Neuronal stem cell (in vitro differentiated cells): ENCODE data around the gene COG7. TPM values are rescaled to one million over a fixed set of nuclear protein-coding genes. Genes with fewer than 3 reads are reported as not detected.

Experiments used
- DNase-seq: peaks from one replicate; pipeline ENCODE4 v3.0.0-alpha.2; 2013; ENCODE audit warnings: low spot score
- H2AFZ ChIP-seq: one replicate; pipeline ENCODE4 v1.6.1; 2013; ENCODE audit warnings: mild to moderate bottlenecking, low read length, inconsistent platforms
- H2AK5ac ChIP-seq: 2 replicates; pipeline ENCODE4 v1.6.1; 2013; ENCODE audit warnings: low read depth, mild to moderate bottlenecking, inconsistent platforms, low read length, moderate library complexity, mixed read lengths
- H2BK120ac ChIP-seq: 2 replicates; pipeline ENCODE4 v1.6.1; 2013; ENCODE audit warnings: low read depth, mild to moderate bottlenecking, inconsistent platforms, low read length, moderate library complexity, mixed read lengths
- H2BK12ac ChIP-seq: one replicate; pipeline ENCODE4 v1.6.1; 2013; ENCODE audit warnings: low read length, inconsistent platforms
- H2BK15ac ChIP-seq: 2 replicates; pipeline ENCODE4 v1.6.1; 2013; ENCODE audit warnings: mild to moderate bottlenecking, low read length, inconsistent platforms, mixed read lengths
- H2BK5ac ChIP-seq: one replicate; pipeline ENCODE4 v1.6.1; 2013; ENCODE audit warnings: inconsistent platforms, mild to moderate bottlenecking, low read length, moderate library complexity
- H3K14ac ChIP-seq: one replicate; pipeline ENCODE4 v1.6.1; 2013; ENCODE audit warnings: low read length, inconsistent platforms
- H3K18ac ChIP-seq: 2 replicates; pipeline ENCODE4 v1.6.1; 2013; ENCODE audit warnings: low read length, inconsistent platforms
- H3K23ac ChIP-seq: 2 replicates; pipeline ENCODE4 v1.6.1; 2013; ENCODE audit warnings: low read depth, mild to moderate bottlenecking, mixed read lengths, low read length, inconsistent platforms; ENCODE audit not compliant: poor library complexity
- H3K27ac ChIP-seq: replicated peaks from 3 replicates; pipeline ENCODE4 v1.5.1; 2013; ENCODE audit warnings: low read length, inconsistent platforms
- H3K27me3 ChIP-seq, 3 experiments: 2 replicates each; pipeline ENCODE4 v1.6.1; 2013; ENCODE audit warnings: low read length in 3 of 3, mild to moderate bottlenecking in 2 of 3, inconsistent platforms in 1 of 3, low read depth in 1 of 3, mixed read lengths in 1 of 3, moderate library complexity in 1 of 3; ENCODE audit not compliant: control insufficient read depth in 3 of 3, insufficient read depth in 3 of 3
- H3K36me3 ChIP-seq, 2 donors: replicated peaks in 1 of 2; 2 replicates each; pipeline ENCODE4 v1.6.1; 2013; ENCODE audit warnings: low read length in 2 of 2; ENCODE audit not compliant: control insufficient read depth in 2 of 2, insufficient read depth in 2 of 2
- H3K4ac ChIP-seq: 2 replicates; pipeline ENCODE4 v1.6.1; 2013; ENCODE audit warnings: inconsistent platforms, mild to moderate bottlenecking, low read length, moderate library complexity
- H3K4me1 ChIP-seq, 2 donors: 1 replicate in 1 of 2; 2 replicates in 1 of 2; pipeline ENCODE4 v1.6.1; 2013; ENCODE audit warnings: low read length in 2 of 2, low read depth in 1 of 2; ENCODE audit not compliant: control insufficient read depth in 2 of 2, insufficient read depth in 1 of 2
- H3K4me2 ChIP-seq: one replicate; pipeline ENCODE4 v1.6.1; 2013; ENCODE audit warnings: mild to moderate bottlenecking, low read length, inconsistent platforms; ENCODE audit not compliant: insufficient read depth, poor library complexity, severe bottlenecking
- H3K4me3 ChIP-seq, 2 donors: 2 replicates each; pipeline ENCODE4 v1.5.1; 2013; ENCODE audit warnings: low read length in 2 of 2, mild to moderate bottlenecking in 2 of 2, inconsistent platforms in 1 of 2, moderate library complexity in 1 of 2
- H3K79me1 ChIP-seq: one replicate; pipeline ENCODE4 v1.6.1; 2013; ENCODE audit warnings: low read depth, mild to moderate bottlenecking, inconsistent platforms, low read length, moderate library complexity
- H3K9ac ChIP-seq: one replicate; pipeline ENCODE4 v1.6.1; 2013; ENCODE audit warnings: mild to moderate bottlenecking, low read depth, low read length, inconsistent platforms; ENCODE audit not compliant: poor library complexity
- H3K9me3 ChIP-seq, 2 donors: replicated peaks in 1 of 2; 2 replicates each; pipeline versions ENCODE3 to v1.6.1; 2013; ENCODE audit warnings: low read length in 2 of 2, mild to moderate bottlenecking in 2 of 2, inconsistent platforms in 1 of 2, low read depth in 1 of 2, mixed read lengths in 1 of 2, moderate library complexity in 1 of 2; ENCODE audit not compliant: control insufficient read depth in 2 of 2, insufficient read depth in 1 of 2
- H4K8ac ChIP-seq: one replicate; pipeline ENCODE4 v1.6.1; 2013; ENCODE audit warnings: low read depth, mild to moderate bottlenecking, inconsistent platforms, low read length, moderate library complexity
- H4K91ac ChIP-seq: one replicate; pipeline ENCODE4 v1.6.1; 2013; ENCODE audit warnings: low read length, low read depth, mild to moderate bottlenecking, inconsistent platforms; ENCODE audit not compliant: poor library complexity
- WGBS, 2 donors: extraction: QIAGEN DNeasy Blood & Tissue Kit; methylation state at CpG; one replicate each; pipeline ENCODE4 v1.1.7; 2013; ENCODE audit warnings: missing lambda C conversion rate in 2 of 2, mixed read lengths in 1 of 2; ENCODE audit not compliant: insufficient read length in 2 of 2, insufficient replicate concordance in 1 of 2; ENCODE audit errors: extremely low coverage in 2 of 2; 5-methylcytosine and 5-hydroxymethylcytosine counted together
- small RNA-seq: library from polyadenylated mRNA; stranded (forward); fragments of <200 nt; extraction: miRNeasy Mini kit (QIAGEN cat#:217004); gene quantifications from one replicate; pipeline ENCODE3, GENCODE V24; 2013; ENCODE audit not compliant: insufficient read depth

COG7 gene

GRCh38 chr16:23342083-23342640 lies 110.8 kb downstream of the COG7 start:
- Histone ChIP-seq H2BK15ac (no peak overlapping the region), H3K36me3 (no peaks in the 10 kb centered on the region), H3K27ac (no peak overlapping the region), H3K14ac (no peak overlapping the region), H4K8ac (no peak overlapping the region), H2BK12ac (no peak overlapping the region), H3K4ac (no peak overlapping the region), H2BK5ac (no peak overlapping the region), H3K79me1 (no peaks in the 10 kb centered on the region), H4K91ac (no peak overlapping the region), H2BK120ac (no peak overlapping the region), H3K4me1 (no peaks in the 10 kb centered on the region), H3K23ac (no peak overlapping the region), H3K9me3 (no peaks in the 10 kb centered on the region), H3K18ac (no peak overlapping the region), H3K9ac (no peak overlapping the region), H2AK5ac (no peak overlapping the region), H3K27me3 (no peaks in the 10 kb centered on the region), H3K4me2 (no peak overlapping the region), H2AFZ (no peak overlapping the region), H3K4me3 (no peak overlapping the region)
- DNase-seq = no peak
- no CpG with 5 or more reads among the region's 5 CpGs for WGBS, 2 donors

GRCh38 chr16:23339787-23340186 lies 113.2 kb downstream of the COG7 start:
- Histone ChIP-seq H2AK5ac (no peak overlapping the region), H3K36me3 (no peaks in the 10 kb centered on the region), H2BK12ac (no peak overlapping the region), H3K4me2 (no peak overlapping the region), H3K9me3 (no peaks in the 10 kb centered on the region), H2BK15ac (no peak overlapping the region), H3K18ac (no peak overlapping the region), H4K91ac (no peak overlapping the region), H3K4me1 (no peaks in the 10 kb centered on the region), H2BK120ac (no peak overlapping the region), H3K9ac (no peak overlapping the region), H3K27ac (no peak overlapping the region), H3K27me3 (no peaks in the 10 kb centered on the region), H3K4ac (no peak overlapping the region), H3K23ac (no peak overlapping the region), H4K8ac (no peak overlapping the region), H3K79me1 (no peaks in the 10 kb centered on the region), H3K14ac (no peak overlapping the region), H3K4me3 (no peak overlapping the region), H2BK5ac (no peak overlapping the region), H2AFZ (no peak overlapping the region)
- DNase-seq = no peak
- no CpG with 5 or more reads among the region's 3 CpGs for WGBS, 2 donors

Small RNAs within 50 kb of the gene (small RNA-seq; reads per million reads assigned to genes)
- gene RF00072 = not detected
